Stimulated activated CD4-positive, alpha-beta T cell treated with anti-CD3 and anti-CD28 coated beads, Interleukin-4, amount 100 ng/mL, for 4 hours (primary cell): ENCODE measurements around the gene KLHL29.

Source experiments
- DNase-seq, 2 experiments: peaks; one replicate each; pipeline ENCODE4 v3.0.0-alpha.2; 2020

Gene KLHL29

GRCh38 chr2:23599667-23600066 is 214.7 kb downstream of the KLHL29 start:
- DNase-seq, result no peak

- no peak for DNase-seq
These were observed 215.4 kb downstream of the KLHL29 start for GRCh38 chr2:23600346-23600745.

GRCh38 chr2:23601301-23601965 is 216.5 kb downstream of the KLHL29 start:
- no peak for DNase-seq

GRCh38 chr2:23602116-23602515 is 217.1 kb downstream of the KLHL29 start:
- DNase-seq, result no peak

- no peak for DNase-seq
These were observed 218.2 kb downstream of the KLHL29 start for GRCh38 chr2:23603156-23603555.

- DNase-seq, result no peak
These were observed 218.6 kb downstream of the KLHL29 start for GRCh38 chr2:23603581-23603980.

GRCh38 chr2:23604731-23605130 is 219.8 kb downstream of the KLHL29 start:
- DNase-seq, result no peak

GRCh38 chr2:23605236-23605635 is 220.3 kb downstream of the KLHL29 start:
- no peak for DNase-seq

- no peak for DNase-seq
These were observed 221.2 kb downstream of the KLHL29 start for GRCh38 chr2:23606196-23606595.

- DNase-seq, result no peak
These were observed 222.0 kb downstream of the KLHL29 start for GRCh38 chr2:23606968-23607367.

GRCh38 chr2:23607925-23608324 is 222.9 kb downstream of the KLHL29 start:
- no peak for DNase-seq

- no peak for DNase-seq
These were observed 224.3 kb downstream of the KLHL29 start for GRCh38 chr2:23609254-23609653.

- no peak for DNase-seq
These were observed 226.9 kb downstream of the KLHL29 start for GRCh38 chr2:23611839-23612238.

- DNase-seq, result no peak
These were observed 229.7 kb downstream of the KLHL29 start for GRCh38 chr2:23614701-23615100.

- no peak for DNase-seq
These were observed 230.4 kb downstream of the KLHL29 start for GRCh38 chr2:23615216-23616020.

GRCh38 chr2:23616630-23617029 is 231.7 kb downstream of the KLHL29 start:
- no peak for DNase-seq

- no peak for DNase-seq
These were observed 232.3 kb downstream of the KLHL29 start for GRCh38 chr2:23617167-23617810.

GRCh38 chr2:23617811-23618215 is 232.8 kb downstream of the KLHL29 start:
- no peak for DNase-seq

GRCh38 chr2:23618265-23618664 is 233.3 kb downstream of the KLHL29 start:
- no peak for DNase-seq

GRCh38 chr2:23618794-23619530 is 234.0 kb downstream of the KLHL29 start:
- DNase-seq, result no peak

GRCh38 chr2:23619941-23620340 is 235.0 kb downstream of the KLHL29 start:
- DNase-seq, result no peak

- no peak for DNase-seq
These were observed 235.9 kb downstream of the KLHL29 start for GRCh38 chr2:23620841-23621341.

- DNase-seq, result no peak
These were observed 236.6 kb downstream of the KLHL29 start for GRCh38 chr2:23621616-23622015.
